GM23338 (cell line): Measurements from ENCODE around the gene DLGAP3. TPM values are rescaled to one million over a fixed set of nuclear protein-coding genes. Genes with fewer than 3 reads are reported as not detected.

Experiments used
- ATAC-seq: fragments of 200-7000 bp; cut with Tn5 transposase; 3 replicates; pipeline ENCODE4 v1.9.1; 2020
- DNase-seq: peaks from one replicate; pipeline ENCODE4 v3.0.0-alpha.2; 2015; ENCODE audit warnings: low spot score
- H2AFZ ChIP-seq: fragments of 200-600 bp; sonication (generic); 2 replicates; pipeline ENCODE4 v1.8.0; 2016; ENCODE audit warnings: antibody characterized with exemption, mild to moderate bottlenecking, moderate library complexity
- H3F3A ChIP-seq: fragments of 200-600 bp; sonication (generic); replicated peaks from 2 replicates; pipeline ENCODE4 v1.8.0; 2017; ENCODE audit warnings: antibody characterized with exemption, mixed run types, low read depth
- H3K27ac ChIP-seq: fragments of 200-600 bp; sonication (generic); 2 replicates; pipeline ENCODE4 v1.6.1; 2016; ENCODE audit warnings: low read depth
- H3K27me3 ChIP-seq: fragments of 200-600 bp; sonication (generic); 2 replicates; pipeline ENCODE4 v1.8.0; 2016; ENCODE audit warnings: mild to moderate bottlenecking, mixed run types, moderate library complexity; ENCODE audit not compliant: insufficient read depth
- H3K36me3 ChIP-seq: fragments of 200-600 bp; sonication (generic); 2 replicates; pipeline ENCODE4 v1.8.0; 2016; ENCODE audit warnings: mild to moderate bottlenecking; ENCODE audit not compliant: insufficient read depth
- H3K4me1 ChIP-seq: fragments of 200-600 bp; sonication (generic); 2 replicates; pipeline ENCODE4 v1.8.0; 2016; ENCODE audit warnings: mild to moderate bottlenecking, moderate library complexity; ENCODE audit not compliant: insufficient read depth
- H3K4me2 ChIP-seq: fragments of 200-600 bp; sonication (generic); 2 replicates; pipeline ENCODE4 v1.7.1; 2017; ENCODE audit warnings: mixed run types
- H3K4me3 ChIP-seq: fragments of 200-600 bp; sonication (generic); 2 replicates; pipeline ENCODE4 v1.6.1; 2016; ENCODE audit warnings: mixed run types
- H3K79me2 ChIP-seq: fragments of 200-600 bp; sonication (generic); replicated peaks from 2 replicates; pipeline ENCODE4 v1.8.0; 2017; ENCODE audit warnings: mild to moderate bottlenecking; ENCODE audit not compliant: insufficient read depth
- H3K9me2 ChIP-seq: fragments of 200-600 bp; sonication (generic); 2 replicates; pipeline ENCODE4 v1.8.0; 2017; ENCODE audit not compliant: insufficient read depth
- H4K20me1 ChIP-seq: fragments of 200-600 bp; sonication (generic); replicated peaks from 2 replicates; pipeline ENCODE4 v1.8.0; 2017; ENCODE audit warnings: mild to moderate bottlenecking; ENCODE audit not compliant: insufficient read depth
- H3K27ac Mint-ChIP-seq: 2 replicates; pipeline ENCODE4 v1.8.0; 2020; ENCODE audit warnings: inconsistent platforms, mild to moderate bottlenecking, moderate library complexity, mixed read lengths
- H3K27me3 Mint-ChIP-seq: 3 replicates; pipeline ENCODE4 v1.8.0; 2022; ENCODE audit warnings: low read depth, mild to moderate bottlenecking, moderate library complexity, mixed read lengths, inconsistent platforms; ENCODE audit not compliant: insufficient read depth, poor library complexity
- H3K36me3 Mint-ChIP-seq: 3 replicates; pipeline ENCODE4 v1.8.0; 2021; ENCODE audit warnings: low read depth, mild to moderate bottlenecking, inconsistent platforms, moderate library complexity, mixed read lengths
- H3K4me1 Mint-ChIP-seq: 3 replicates; pipeline ENCODE4 v1.8.0; 2020; ENCODE audit warnings: mild to moderate bottlenecking, inconsistent platforms, mixed read lengths
- H3K4me3 Mint-ChIP-seq: 3 replicates; pipeline ENCODE4 v1.8.0; 2021; ENCODE audit warnings: moderate library complexity, mild to moderate bottlenecking, inconsistent platforms, mixed read lengths
- H3K9me3 Mint-ChIP-seq: 3 replicates; pipeline ENCODE4 v1.8.0; 2020; ENCODE audit warnings: moderate library complexity, mild to moderate bottlenecking, inconsistent platforms, mixed read lengths
- CREB1 ChIP-seq: fragments of 250-450 bp; sonication (Bioruptor Pico); IDR thresholded peaks from 2 replicates; pipeline ENCODE4 v1.5.0; 2020; ENCODE audit warnings: low read depth, mild to moderate bottlenecking, moderate library complexity
- ETS1 ChIP-seq: IDR thresholded peaks from 2 replicates; pipeline ENCODE4 v1.6.1; 2016; ENCODE audit warnings: antibody characterized with exemption
- EZH2 ChIP-seq: fragments of 200-600 bp; sonication (generic); IDR thresholded peaks from one replicate; pipeline ENCODE4 v1.8.0; 2017; ENCODE audit warnings: antibody characterized with exemption, mild to moderate bottlenecking, low read depth; ENCODE audit not compliant: unreplicated experiment
- JUNB ChIP-seq: IDR thresholded peaks from one replicate; pipeline ENCODE4 v1.6.1; 2016; ENCODE audit warnings: antibody characterized with exemption; ENCODE audit not compliant: unreplicated experiment
- NANOG ChIP-seq: IDR thresholded peaks from 2 replicates; pipeline ENCODE4 v1.6.1; 2016; ENCODE audit warnings: antibody characterized with exemption, borderline replicate concordance
- POLR2AphosphoS5 ChIP-seq: IDR thresholded peaks from 2 replicates; pipeline ENCODE4 v1.6.1; 2016; ENCODE audit warnings: antibody characterized with exemption, low read depth
- STAT1 ChIP-seq: IDR thresholded peaks from one replicate; pipeline ENCODE4 v1.6.1; 2016; ENCODE audit warnings: antibody characterized with exemption; ENCODE audit not compliant: unreplicated experiment
- ZNF114 ChIP-seq: fragments of 250-450 bp; sonication (Bioruptor Pico); IDR thresholded peaks from 2 replicates; pipeline ENCODE4 v1.5.0; 2020; ENCODE audit warnings: mild to moderate bottlenecking, moderate library complexity
- ZNF331 ChIP-seq: fragments of 250-450 bp; sonication (Bioruptor Pico); IDR thresholded peaks from 2 replicates; pipeline ENCODE4 v1.5.0; 2020; ENCODE audit warnings: low read depth, mild to moderate bottlenecking, moderate library complexity
- polyA plus RNA-seq: library from polyadenylated mRNA; unstranded; fragments of >200 nt; fragmentation: Nextera tagmentation; extraction: Ambion mirVana; gene quantifications from 2 replicates; pipeline ENCODE4 v1.2.1, GENCODE V29; 2016
- total RNA-seq: library from RNA; depleted of rRNA; stranded (reverse); fragments of >200 nt; shearing (Covaris generic); gene quantifications from 2 replicates; pipeline ENCODE4 v1.2.3, GENCODE V29; 2014
- TF ChIP-seq, protein P1 (sequence below): fragments of 250-450 bp; sonication (Bioruptor Pico); IDR thresholded peaks from 2 replicates; pipeline ENCODE4 v1.5.0; 2020; ENCODE audit warnings: mild to moderate bottlenecking, moderate library complexity
- TF ChIP-seq, protein P2 (sequence below), 2 experiments: fragments of 200-600 bp in 1 of 2; sonication (generic) in 1 of 2; conservative IDR thresholded peaks; 2 replicates each; pipeline versions ENCODE4 v1.5.1 to v1.6.1; 2016 to 2017; ENCODE audit warnings: antibody characterized with exemption in 2 of 2, low read depth in 2 of 2, mild to moderate bottlenecking in 2 of 2, moderate library complexity in 1 of 2
- TF ChIP-seq, protein P3 (sequence below): IDR thresholded peaks from one replicate; pipeline ENCODE4 v1.6.1; 2018; ENCODE audit warnings: antibody characterized with exemption; ENCODE audit not compliant: unreplicated experiment

Gene DLGAP3
- total and polyA plus RNA-seq, 2 experiments from 2014 or later, result 7.1 to 13.7 TPM

- TF ChIP-seq, protein P1, sequence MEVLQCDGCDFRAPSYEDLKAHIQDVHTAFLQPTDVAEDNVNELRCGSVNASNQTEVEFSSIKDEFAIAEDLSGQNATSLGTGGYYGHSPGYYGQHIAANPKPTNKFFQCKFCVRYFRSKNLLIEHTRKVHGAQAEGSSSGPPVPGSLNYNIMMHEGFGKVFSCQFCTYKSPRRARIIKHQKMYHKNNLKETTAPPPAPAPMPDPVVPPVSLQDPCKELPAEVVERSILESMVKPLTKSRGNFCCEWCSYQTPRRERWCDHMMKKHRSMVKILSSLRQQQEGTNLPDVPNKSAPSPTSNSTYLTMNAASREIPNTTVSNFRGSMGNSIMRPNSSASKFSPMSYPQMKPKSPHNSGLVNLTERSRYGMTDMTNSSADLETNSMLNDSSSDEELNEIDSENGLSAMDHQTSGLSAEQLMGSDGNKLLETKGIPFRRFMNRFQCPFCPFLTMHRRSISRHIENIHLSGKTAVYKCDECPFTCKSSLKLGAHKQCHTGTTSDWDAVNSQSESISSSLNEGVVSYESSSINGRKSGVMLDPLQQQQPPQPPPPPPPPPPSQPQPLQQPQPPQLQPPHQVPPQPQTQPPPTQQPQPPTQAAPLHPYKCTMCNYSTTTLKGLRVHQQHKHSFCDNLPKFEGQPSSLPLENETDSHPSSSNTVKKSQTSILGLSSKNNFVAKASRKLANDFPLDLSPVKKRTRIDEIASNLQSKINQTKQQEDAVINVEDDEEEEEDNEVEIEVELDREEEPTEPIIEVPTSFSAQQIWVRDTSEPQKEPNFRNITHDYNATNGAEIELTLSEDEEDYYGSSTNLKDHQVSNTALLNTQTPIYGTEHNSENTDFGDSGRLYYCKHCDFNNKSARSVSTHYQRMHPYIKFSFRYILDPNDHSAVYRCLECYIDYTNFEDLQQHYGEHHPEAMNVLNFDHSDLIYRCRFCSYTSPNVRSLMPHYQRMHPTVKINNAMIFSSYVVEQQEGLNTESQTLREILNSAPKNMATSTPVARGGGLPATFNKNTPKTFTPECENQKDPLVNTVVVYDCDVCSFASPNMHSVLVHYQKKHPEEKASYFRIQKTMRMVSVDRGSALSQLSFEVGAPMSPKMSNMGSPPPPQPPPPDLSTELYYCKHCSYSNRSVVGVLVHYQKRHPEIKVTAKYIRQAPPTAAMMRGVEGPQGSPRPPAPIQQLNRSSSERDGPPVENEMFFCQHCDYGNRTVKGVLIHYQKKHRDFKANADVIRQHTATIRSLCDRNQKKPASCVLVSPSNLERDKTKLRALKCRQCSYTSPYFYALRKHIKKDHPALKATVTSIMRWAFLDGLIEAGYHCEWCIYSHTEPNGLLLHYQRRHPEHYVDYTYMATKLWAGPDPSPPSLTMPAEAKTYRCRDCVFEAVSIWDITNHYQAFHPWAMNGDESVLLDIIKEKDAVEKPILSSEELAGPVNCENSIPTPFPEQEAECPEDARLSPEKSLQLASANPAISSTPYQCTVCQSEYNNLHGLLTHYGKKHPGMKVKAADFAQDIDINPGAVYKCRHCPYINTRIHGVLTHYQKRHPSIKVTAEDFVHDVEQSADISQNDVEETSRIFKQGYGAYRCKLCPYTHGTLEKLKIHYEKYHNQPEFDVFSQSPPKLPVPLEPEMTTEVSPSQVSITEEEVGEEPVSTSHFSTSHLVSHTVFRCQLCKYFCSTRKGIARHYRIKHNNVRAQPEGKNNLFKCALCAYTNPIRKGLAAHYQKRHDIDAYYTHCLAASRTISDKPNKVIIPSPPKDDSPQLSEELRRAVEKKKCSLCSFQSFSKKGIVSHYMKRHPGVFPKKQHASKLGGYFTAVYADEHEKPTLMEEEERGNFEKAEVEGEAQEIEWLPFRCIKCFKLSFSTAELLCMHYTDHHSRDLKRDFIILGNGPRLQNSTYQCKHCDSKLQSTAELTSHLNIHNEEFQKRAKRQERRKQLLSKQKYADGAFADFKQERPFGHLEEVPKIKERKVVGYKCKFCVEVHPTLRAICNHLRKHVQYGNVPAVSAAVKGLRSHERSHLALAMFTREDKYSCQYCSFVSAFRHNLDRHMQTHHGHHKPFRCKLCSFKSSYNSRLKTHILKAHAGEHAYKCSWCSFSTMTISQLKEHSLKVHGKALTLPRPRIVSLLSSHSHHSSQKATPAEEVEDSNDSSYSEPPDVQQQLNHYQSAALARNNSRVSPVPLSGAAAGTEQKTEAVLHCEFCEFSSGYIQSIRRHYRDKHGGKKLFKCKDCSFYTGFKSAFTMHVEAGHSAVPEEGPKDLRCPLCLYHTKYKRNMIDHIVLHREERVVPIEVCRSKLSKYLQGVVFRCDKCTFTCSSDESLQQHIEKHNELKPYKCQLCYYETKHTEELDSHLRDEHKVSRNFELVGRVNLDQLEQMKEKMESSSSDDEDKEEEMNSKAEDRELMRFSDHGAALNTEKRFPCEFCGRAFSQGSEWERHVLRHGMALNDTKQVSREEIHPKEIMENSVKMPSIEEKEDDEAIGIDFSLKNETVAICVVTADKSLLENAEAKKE, result no peak
- no peak for TF ChIP-seq NANOG
- TF ChIP-seq ZNF331, result no peak
These were observed 22.7 kb downstream of the DLGAP3 start (continued) for GRCh38 chr1:34906756-34907155.

- H3K9me3 Mint-ChIP-seq, result no peaks in the 10 kb centered on the region
- Histone ChIP-seq H3K27ac (no peak overlapping the region), H3K79me2 (no peaks in the 10 kb centered on the region), H3K9me2 (no peaks in the 10 kb centered on the region), H3K4me2 (no peak overlapping the region), H3K4me3 (no peak overlapping the region), H4K20me1 (no peaks in the 10 kb centered on the region; the same call in 1 of the 2 replicates), H3K27me3 (no peaks in the 10 kb centered on the region), H3K36me3 (no peaks in the 10 kb centered on the region), H3F3A (no peaks in the 10 kb centered on the region), H2AFZ (no peak overlapping the region), H3K4me1 (no peaks in the 10 kb centered on the region)
- ATAC-seq (peak; percentile 32; the same call in 2 of the 3 replicates), DNase-seq (no peak)
- no peak overlapping the region for H3K4me3 Mint-ChIP-seq
- H3K4me1 Mint-ChIP-seq, result peaks cover 2% of the 10 kb centered on the region; the same call in 1 of the 3 replicates
- no peak overlapping the region for H3K27ac Mint-ChIP-seq
- H3K36me3 Mint-ChIP-seq, result no peaks in the 10 kb centered on the region
- no peaks in the 10 kb centered on the region for H3K27me3 Mint-ChIP-seq
- TF ChIP-seq ZNF114 (CRISPR knock-in tag) (no peak), CREB1 (CRISPR knock-in tag) (no peak), ETS1 (no peak), EZH2 (no peak), JUNB (no peak), NANOG (no peak), POLR2AphosphoS5 (no peak), STAT1 (no peak)
- TF ChIP-seq, protein P2, sequence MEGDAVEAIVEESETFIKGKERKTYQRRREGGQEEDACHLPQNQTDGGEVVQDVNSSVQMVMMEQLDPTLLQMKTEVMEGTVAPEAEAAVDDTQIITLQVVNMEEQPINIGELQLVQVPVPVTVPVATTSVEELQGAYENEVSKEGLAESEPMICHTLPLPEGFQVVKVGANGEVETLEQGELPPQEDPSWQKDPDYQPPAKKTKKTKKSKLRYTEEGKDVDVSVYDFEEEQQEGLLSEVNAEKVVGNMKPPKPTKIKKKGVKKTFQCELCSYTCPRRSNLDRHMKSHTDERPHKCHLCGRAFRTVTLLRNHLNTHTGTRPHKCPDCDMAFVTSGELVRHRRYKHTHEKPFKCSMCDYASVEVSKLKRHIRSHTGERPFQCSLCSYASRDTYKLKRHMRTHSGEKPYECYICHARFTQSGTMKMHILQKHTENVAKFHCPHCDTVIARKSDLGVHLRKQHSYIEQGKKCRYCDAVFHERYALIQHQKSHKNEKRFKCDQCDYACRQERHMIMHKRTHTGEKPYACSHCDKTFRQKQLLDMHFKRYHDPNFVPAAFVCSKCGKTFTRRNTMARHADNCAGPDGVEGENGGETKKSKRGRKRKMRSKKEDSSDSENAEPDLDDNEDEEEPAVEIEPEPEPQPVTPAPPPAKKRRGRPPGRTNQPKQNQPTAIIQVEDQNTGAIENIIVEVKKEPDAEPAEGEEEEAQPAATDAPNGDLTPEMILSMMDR (conservative IDR thresholded peaks at IDR 0.05; ENCODE audit: low read depth in 2 of 2), result no peak
- TF ChIP-seq, protein P3, sequence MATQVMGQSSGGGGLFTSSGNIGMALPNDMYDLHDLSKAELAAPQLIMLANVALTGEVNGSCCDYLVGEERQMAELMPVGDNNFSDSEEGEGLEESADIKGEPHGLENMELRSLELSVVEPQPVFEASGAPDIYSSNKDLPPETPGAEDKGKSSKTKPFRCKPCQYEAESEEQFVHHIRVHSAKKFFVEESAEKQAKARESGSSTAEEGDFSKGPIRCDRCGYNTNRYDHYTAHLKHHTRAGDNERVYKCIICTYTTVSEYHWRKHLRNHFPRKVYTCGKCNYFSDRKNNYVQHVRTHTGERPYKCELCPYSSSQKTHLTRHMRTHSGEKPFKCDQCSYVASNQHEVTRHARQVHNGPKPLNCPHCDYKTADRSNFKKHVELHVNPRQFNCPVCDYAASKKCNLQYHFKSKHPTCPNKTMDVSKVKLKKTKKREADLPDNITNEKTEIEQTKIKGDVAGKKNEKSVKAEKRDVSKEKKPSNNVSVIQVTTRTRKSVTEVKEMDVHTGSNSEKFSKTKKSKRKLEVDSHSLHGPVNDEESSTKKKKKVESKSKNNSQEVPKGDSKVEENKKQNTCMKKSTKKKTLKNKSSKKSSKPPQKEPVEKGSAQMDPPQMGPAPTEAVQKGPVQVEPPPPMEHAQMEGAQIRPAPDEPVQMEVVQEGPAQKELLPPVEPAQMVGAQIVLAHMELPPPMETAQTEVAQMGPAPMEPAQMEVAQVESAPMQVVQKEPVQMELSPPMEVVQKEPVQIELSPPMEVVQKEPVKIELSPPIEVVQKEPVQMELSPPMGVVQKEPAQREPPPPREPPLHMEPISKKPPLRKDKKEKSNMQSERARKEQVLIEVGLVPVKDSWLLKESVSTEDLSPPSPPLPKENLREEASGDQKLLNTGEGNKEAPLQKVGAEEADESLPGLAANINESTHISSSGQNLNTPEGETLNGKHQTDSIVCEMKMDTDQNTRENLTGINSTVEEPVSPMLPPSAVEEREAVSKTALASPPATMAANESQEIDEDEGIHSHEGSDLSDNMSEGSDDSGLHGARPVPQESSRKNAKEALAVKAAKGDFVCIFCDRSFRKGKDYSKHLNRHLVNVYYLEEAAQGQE, result no peak
These were observed 23.2 kb downstream of the DLGAP3 start for GRCh38 chr1:34906222-34906621.
